Karpas-422 (cell line): ENCODE data around the gene ECPAS. TPM values are rescaled to one million over a fixed set of nuclear protein-coding genes. Genes with fewer than 3 reads are reported as not detected.
"Not testable (repeated sequence)": the region's sequence is repeated elsewhere in the genome, so short reads cannot be mapped to it uniquely, and the experiment has no call there.

ENCODE experiments used
- DNase-seq: peaks from one replicate; pipeline ENCODE4 v3.0.0-alpha.2; 2015
- H2AFZ ChIP-seq: fragments of 200-600 bp; sonication (generic); 2 replicates; pipeline ENCODE4 v1.6.1; 2014; ENCODE audit warnings: antibody characterized with exemption, low read length, mixed read lengths
- H3K27ac ChIP-seq: fragments of 200-600 bp; sonication (generic); 2 replicates; pipeline ENCODE4 v1.5.1; 2014; ENCODE audit warnings: mild to moderate bottlenecking, low read length, moderate library complexity
- H3K27me3 ChIP-seq: fragments of 200-600 bp; sonication (generic); 2 replicates; pipeline ENCODE4 v1.6.1; 2014; ENCODE audit warnings: low read length, mixed read lengths
- H3K36me3 ChIP-seq: fragments of 200-600 bp; sonication (generic); 2 replicates; pipeline ENCODE4 v1.6.1; 2014; ENCODE audit warnings: low read length, mixed read lengths; ENCODE audit not compliant: insufficient read depth
- H3K4me1 ChIP-seq: fragments of 200-600 bp; sonication (generic); 2 replicates; pipeline ENCODE4 v1.6.1; 2014; ENCODE audit warnings: mild to moderate bottlenecking, low read length, mixed read lengths
- H3K4me2 ChIP-seq: fragments of 200-600 bp; sonication (generic); 2 replicates; pipeline ENCODE4 v1.6.1; 2014; ENCODE audit warnings: low read length, low read depth, mild to moderate bottlenecking; ENCODE audit not compliant: poor library complexity, severe bottlenecking
- H3K4me3 ChIP-seq: fragments of 200-600 bp; sonication (generic); 2 replicates; pipeline ENCODE4 v1.5.1; 2014; ENCODE audit warnings: mild to moderate bottlenecking, antibody characterized with exemption, low read length, mixed read lengths
- H3K79me2 ChIP-seq: fragments of 200-600 bp; sonication (generic); 2 replicates; pipeline ENCODE4 v1.6.1; 2014; ENCODE audit warnings: mild to moderate bottlenecking, low read length, mixed read lengths
- H3K9ac ChIP-seq: fragments of 200-600 bp; sonication (generic); 2 replicates; pipeline ENCODE4 v1.6.0; 2014; ENCODE audit warnings: low read length
- H3K9me2 ChIP-seq: fragments of 200-600 bp; sonication (generic), shearing (Covaris generic); replicated peaks from 2 replicates; pipeline ENCODE4 v1.6.0; 2014; ENCODE audit warnings: mild to moderate bottlenecking, low read length, moderate library complexity; ENCODE audit not compliant: insufficient read depth
- H3K9me3 ChIP-seq: fragments of 300-700, 200-600 bp; sonication (generic); 2 replicates; pipeline ENCODE4 v1.6.1; 2014; ENCODE audit warnings: low read length, mixed read lengths
- H4K20me1 ChIP-seq: fragments of 200-600 bp; sonication (generic); 2 replicates; pipeline ENCODE4 v1.6.1; 2014; ENCODE audit warnings: mild to moderate bottlenecking, antibody characterized with exemption, low read length, low read depth; ENCODE audit not compliant: insufficient read depth
- total RNA-seq: library from RNA; depleted of rRNA; stranded (reverse); fragments of >200 nt; shearing (Covaris generic); gene quantifications from 2 replicates; pipeline ENCODE4 v1.2.3, GENCODE V29; 2014; ENCODE audit warnings: low replicate concordance

Gene ECPAS
- total RNA-seq, 1 experiment from 2014 or later, result 62.8 TPM

DNA sequence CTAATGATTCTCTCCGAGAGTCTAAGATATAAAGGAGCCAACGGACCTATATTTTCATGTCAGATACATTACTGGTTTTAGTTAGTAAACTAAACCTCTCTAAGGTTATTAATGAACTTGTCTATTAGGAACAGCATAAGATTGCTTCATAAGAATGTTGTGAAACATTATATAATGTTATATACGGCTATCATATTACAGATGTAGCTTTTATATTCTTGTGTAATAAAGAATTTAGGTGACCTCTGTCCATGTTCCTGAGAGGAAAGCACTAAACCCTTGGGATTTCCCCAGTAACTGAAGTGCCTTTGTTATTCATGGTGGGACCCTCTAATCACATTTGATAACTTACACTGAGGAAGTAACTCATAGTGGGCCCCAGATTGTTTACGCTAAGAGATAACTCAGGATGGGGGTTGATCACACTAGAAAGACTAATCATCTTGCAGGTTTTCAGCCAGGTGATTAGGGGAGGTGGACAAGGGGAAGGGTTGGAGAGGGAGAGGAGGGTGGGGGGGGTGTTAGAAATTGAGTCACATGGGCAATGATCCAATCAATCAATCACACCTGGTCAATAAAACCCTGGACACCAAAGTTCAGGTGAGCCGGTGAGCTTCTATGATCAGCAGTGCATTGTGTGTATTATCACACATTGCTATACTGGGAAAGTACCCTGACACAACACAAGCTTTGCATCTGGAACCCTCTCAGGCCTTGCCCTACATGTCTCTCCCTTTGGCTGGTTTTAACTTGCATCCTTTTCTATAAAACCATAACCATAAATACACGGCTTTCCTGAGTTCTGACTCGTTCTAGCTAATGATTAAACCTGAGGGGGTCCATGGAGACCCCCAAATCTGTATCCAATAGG is 25.8 kb downstream of the ECPAS start:
- Histone ChIP-seq H3K9me2 (no peaks in the 10 kb centered on the region), H3K9me3 (peaks cover 6% of the 10 kb centered on the region; the same call in 1 of the 2 replicates), H3K4me2 (no peak overlapping the region), H3K4me1 (peaks cover 29% of the 10 kb centered on the region), H4K20me1 (no peaks in the 10 kb centered on the region), H3K36me3 (peaks cover 8% of the 10 kb centered on the region; the same call in 1 of the 2 replicates), H3K9ac (no peak overlapping the region), H3K27ac (no peak overlapping the region), H2AFZ (no peak overlapping the region), H3K79me2 (peaks cover 99% of the 10 kb centered on the region), H3K4me3 (no peak overlapping the region), H3K27me3 (no peaks in the 10 kb centered on the region)
- no peak for DNase-seq

DNA sequence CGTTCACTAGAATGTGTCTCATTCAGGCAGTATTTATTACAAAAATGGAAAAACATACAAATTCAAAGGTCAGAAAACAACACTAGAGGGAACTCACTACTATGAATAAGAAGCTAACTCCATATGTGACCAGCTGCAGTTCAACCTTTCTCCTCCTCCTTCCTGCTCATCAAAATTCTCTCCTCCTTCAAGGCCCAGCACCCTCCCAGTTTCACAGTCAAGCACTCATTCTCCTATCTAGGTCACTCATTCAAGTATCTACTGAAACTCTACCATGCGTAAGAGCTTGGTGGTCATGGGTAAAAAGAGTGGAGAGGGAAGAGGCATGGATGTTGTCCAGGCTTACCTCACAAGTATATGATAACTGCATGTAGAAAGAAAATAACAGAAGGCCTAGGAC is 27.7 kb downstream of the ECPAS start:
- Histone ChIP-seq H3K36me3 (0 out of 2 replicates have a peak, but pooled peaks cover 2% of the 10 kb centered on the region), H4K20me1 (no peaks in the 10 kb centered on the region)

DNA sequence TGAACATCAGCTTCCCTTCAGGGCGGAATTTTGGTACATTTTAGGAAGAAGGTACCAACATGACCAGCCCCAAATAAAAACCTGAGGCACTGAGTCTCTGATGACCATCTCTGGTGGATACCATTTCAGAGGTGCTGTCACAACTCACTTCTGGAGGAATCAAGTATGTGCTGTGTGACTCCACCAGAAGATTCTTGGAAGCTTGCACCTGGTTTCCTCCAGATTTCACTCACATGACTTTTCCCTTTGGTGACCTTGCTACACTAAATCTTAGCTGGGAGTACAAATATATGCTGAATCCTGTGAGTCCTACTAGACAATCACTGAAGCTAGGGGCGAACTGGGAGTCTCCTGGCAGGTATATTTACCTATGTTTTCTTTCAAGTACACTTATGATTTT is 28.5 kb downstream of the ECPAS start:
- no peak overlapping the region for H3K4me3 ChIP-seq
- no peak for DNase-seq
- no peak overlapping the region for H3K9ac ChIP-seq
- no peaks in the 10 kb centered on the region for H3K9me2 ChIP-seq
- H3K9me3 ChIP-seq, result no peaks in the 10 kb centered on the region
- no peaks in the 10 kb centered on the region for H3K27me3 ChIP-seq
- H3K36me3 ChIP-seq, result no peaks in the 10 kb centered on the region
- H3K79me2 ChIP-seq, result peaks cover 98% of the 10 kb centered on the region
- H3K27ac ChIP-seq, result no peak overlapping the region
- H4K20me1 ChIP-seq, result no peaks in the 10 kb centered on the region
- H3K4me2 ChIP-seq, result no peak overlapping the region
- peaks cover 29% of the 10 kb centered on the region for H3K4me1 ChIP-seq
- no peak overlapping the region for H2AFZ ChIP-seq

More for the DNA sequence above, 27.7 kb downstream of the ECPAS start:
- Histone ChIP-seq H3K4me1 (peaks cover 29% of the 10 kb centered on the region), H3K9me2 (no peaks in the 10 kb centered on the region), H3K9ac (no peak overlapping the region), H2AFZ (no peak overlapping the region), H3K9me3 (peaks cover under 1% of the 10 kb centered on the region; the same call in 1 of the 2 replicates), H3K79me2 (peaks cover 98% of the 10 kb centered on the region), H3K4me2 (no peak overlapping the region), H3K4me3 (no peak overlapping the region), H3K27me3 (no peaks in the 10 kb centered on the region), H3K27ac (no peak overlapping the region)
- no peak for DNase-seq

DNA sequence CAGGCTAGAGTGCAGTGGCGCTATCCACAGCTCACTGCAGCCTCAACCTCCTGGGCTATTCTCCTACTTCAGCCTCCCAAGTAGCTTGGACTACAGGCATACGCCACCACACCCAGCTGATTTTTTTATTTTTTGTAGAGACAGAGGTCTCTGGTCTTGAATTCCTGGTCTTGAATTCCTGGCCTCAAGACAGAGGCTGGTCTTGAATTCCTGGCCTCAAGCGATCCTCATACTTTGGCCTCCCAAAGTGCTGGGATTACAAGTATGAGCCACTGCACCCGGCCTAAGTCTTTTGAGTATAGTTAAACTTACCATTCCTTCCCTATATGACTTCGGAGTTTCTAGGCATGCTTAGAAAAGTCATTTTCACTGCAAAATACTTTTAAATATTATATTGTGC is 29.4 kb downstream of the ECPAS start:
- Histone ChIP-seq H3K4me1 (peaks cover 27% of the 10 kb centered on the region), H3K4me2 (no peak overlapping the region), H2AFZ (no peak overlapping the region), H3K27me3 (no peaks in the 10 kb centered on the region), H3K79me2 (peaks cover 98% of the 10 kb centered on the region), H3K36me3 (no peaks in the 10 kb centered on the region), H3K9ac (no peak overlapping the region), H3K27ac (no peak overlapping the region), H3K4me3 (no peak overlapping the region), H3K9me2 (no peaks in the 10 kb centered on the region), H4K20me1 (no peaks in the 10 kb centered on the region), H3K9me3 (no peaks in the 10 kb centered on the region)
- no peak for DNase-seq

DNA sequence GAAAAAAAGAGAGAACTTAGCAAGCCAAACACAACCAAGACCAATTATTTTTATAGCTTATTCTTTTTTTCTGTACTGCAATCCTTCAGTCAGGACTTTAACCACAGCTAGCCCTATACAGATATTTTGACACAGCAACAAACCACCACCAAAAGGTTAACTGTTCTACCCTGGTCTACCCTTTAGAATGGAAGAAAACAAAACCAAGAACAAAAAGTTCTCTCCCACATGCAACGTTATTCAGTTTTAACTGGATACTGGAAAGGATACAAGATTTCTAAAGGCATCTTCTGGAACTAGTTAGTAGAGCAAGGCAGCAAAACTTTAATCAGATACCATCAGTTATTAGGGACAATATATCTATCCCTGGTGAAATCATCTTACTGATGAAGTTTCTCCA is 32.6 kb downstream of the ECPAS start:
- H3K4me3 ChIP-seq, result no peak overlapping the region
- no peak overlapping the region for H3K9ac ChIP-seq
- H3K36me3 ChIP-seq, result peaks cover 6% of the 10 kb centered on the region; the same call in 1 of the 2 replicates
- peaks cover 1% of the 10 kb centered on the region for H3K4me1 ChIP-seq
- DNase-seq, result no peak
- H3K9me3 ChIP-seq, result no peaks in the 10 kb centered on the region
- no peak overlapping the region for H2AFZ ChIP-seq
- no peaks in the 10 kb centered on the region for H3K9me2 ChIP-seq
- no peak overlapping the region for H3K4me2 ChIP-seq
- H3K79me2 ChIP-seq, result peaks cover 88% of the 10 kb centered on the region
- no peaks in the 10 kb centered on the region for H3K27me3 ChIP-seq
- H4K20me1 ChIP-seq, result no peaks in the 10 kb centered on the region
- no peak overlapping the region for H3K27ac ChIP-seq

DNA sequence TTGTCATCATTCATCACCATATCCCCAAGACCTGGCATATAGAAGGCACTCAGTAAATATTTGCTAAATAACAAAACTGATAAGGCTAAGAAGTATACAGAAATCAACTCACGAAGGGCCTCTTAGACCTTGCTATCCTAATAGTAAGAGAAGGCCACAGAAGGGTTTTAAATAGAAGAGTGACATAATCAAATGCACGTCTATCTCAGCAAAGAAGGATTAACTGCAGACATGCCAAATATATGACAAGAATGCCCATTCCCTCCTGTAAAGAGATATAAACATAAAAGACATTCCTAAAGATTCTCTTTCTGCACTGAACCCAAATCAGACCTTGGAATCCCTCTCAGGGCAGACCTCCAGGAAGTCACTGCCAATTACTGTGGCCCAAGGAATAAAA is 34.1 kb downstream of the ECPAS start:
- Histone ChIP-seq H4K20me1 (no peaks in the 10 kb centered on the region), H3K79me2 (peaks cover 86% of the 10 kb centered on the region), H3K9me3 (no peaks in the 10 kb centered on the region), H2AFZ (no peak overlapping the region), H3K9me2 (no peaks in the 10 kb centered on the region), H3K4me3 (no peak overlapping the region), H3K27ac (no peak overlapping the region), H3K27me3 (no peaks in the 10 kb centered on the region), H3K4me1 (no peaks in the 10 kb centered on the region), H3K4me2 (no peak overlapping the region), H3K9ac (no peak overlapping the region), H3K36me3 (peaks cover 12% of the 10 kb centered on the region)
- no peak for DNase-seq

DNA sequence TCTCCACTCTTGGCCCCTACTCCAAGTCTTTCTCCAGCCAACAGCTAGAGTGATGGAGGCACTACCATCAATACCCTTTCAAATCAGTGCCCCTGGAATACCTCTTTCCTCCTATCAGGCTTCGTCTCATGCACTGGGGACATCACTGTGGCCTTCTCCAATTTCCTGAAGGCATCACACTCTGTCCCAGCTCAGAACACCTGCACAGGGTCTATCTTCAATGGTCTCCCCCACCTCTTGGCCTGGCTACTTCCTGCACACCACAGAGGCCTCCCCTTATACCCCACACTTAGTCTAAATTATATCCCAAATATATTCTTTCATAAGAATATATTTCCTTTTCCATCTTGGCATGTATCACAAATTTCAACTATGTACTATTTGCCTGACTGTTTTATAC is 34.5 kb downstream of the ECPAS start:
- Histone ChIP-seq H3K36me3 (peaks cover 12% of the 10 kb centered on the region), H4K20me1 (no peaks in the 10 kb centered on the region), H3K4me3 (no peak overlapping the region), H3K4me1 (no peaks in the 10 kb centered on the region), H2AFZ (no peak overlapping the region), H3K27me3 (no peaks in the 10 kb centered on the region), H3K9me2 (no peaks in the 10 kb centered on the region), H3K9me3 (no peaks in the 10 kb centered on the region), H3K79me2 (peaks cover 82% of the 10 kb centered on the region), H3K9ac (no peak overlapping the region), H3K27ac (no peak overlapping the region), H3K4me2 (no peak overlapping the region)
- no peak for DNase-seq

DNA sequence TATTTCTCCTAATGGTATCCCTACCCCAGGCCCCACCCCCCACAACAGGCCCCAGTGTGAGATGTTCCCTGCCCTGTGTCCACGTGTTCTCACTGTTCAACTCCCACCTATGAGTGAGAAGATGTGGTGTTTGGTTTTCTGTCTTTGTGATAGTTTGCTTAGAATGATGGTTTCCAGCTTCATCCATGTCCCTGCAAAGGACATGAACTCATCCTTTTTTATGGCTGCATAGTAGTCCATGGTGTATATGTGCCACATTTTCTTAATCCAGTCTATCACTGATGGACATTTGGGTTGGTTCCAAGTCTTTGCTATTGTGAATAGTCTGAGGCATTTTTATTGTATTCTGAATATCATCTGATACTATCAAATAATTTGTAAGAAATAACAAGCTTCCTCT is 38.4 kb downstream of the ECPAS start:
- not testable (repeated sequence) for H4K20me1 ChIP-seq, H3K9me2 ChIP-seq, DNase-seq, H3K4me2 ChIP-seq, H3K4me3 ChIP-seq, H2AFZ ChIP-seq, H3K9ac ChIP-seq, H3K27ac ChIP-seq, H3K4me1 ChIP-seq, H3K27me3 ChIP-seq, H3K9me3 ChIP-seq
- Histone ChIP-seq H3K36me3 (peaks cover 31% of the 10 kb centered on the region), H3K79me2 (peaks cover 54% of the 10 kb centered on the region)
